ENCODE data around the gene KIF12. TPM values are rescaled to one million over a fixed set of nuclear protein-coding genes. Genes with fewer than 3 reads are reported as not detected.

Gene KIF12
- total RNA-seq, 2 experiments from 2014 or later: not detected

Other genes with a start within 250 kb of the KIF12 start
- under 1 TPM; 0.12 to 0.33 TPM for gene ZNF618, start 223.0 kb downstream of the KIF12 start, total RNA-seq
- gene AMBP, start 21.0 kb downstream of the KIF12 start, total RNA-seq: not detected
- gene COL27A1, start 56.2 kb upstream of the KIF12 start, total RNA-seq: 1 to 10 TPM; 4.0 to 4.1 TPM
- gene ORM1, start 223.8 kb upstream of the KIF12 start, total RNA-seq: not detected
- not detected for gene ORM2, start 230.6 kb upstream of the KIF12 start, total RNA-seq

Data from activated CD4-positive, alpha-beta memory T cell treated with anti-CD3 and anti-CD28 coated beads for 36 hours (primary cell).